ENCODE measurements around the gene CGB3.
A peak's percentile ranks its signal among the peaks of the same experiment; 100 is the strongest.
"Not testable (repeated sequence)": the region's sequence is repeated elsewhere in the genome, so short reads cannot be mapped to it uniquely, and the experiment has no call there.

Gene CGB3

GRCh38 chr19:49056101-49056901, 32.2 kb upstream of the CGB3 start:
- peak; percentile 13 for TF ChIP-seq CTCF (IDR thresholded peaks at IDR 0.05; ENCODE audit: insufficient read depth, missing control alignments)
- DNase-seq (ENCODE audit: insufficient read length, low spot score) (peak; percentile 98), FAIRE-seq (no peak)

GRCh38 chr19:49050376-49051033, 26.4 kb upstream of the CGB3 start:
- DNase-seq (ENCODE audit: insufficient read length, low spot score); FAIRE-seq: not testable (repeated sequence)

GRCh38 chr19:49049834-49050233, 25.7 kb upstream of the CGB3 start:
- not testable (repeated sequence) for DNase-seq (ENCODE audit: insufficient read length, low spot score); FAIRE-seq

GRCh38 chr19:49049011-49049410, 24.9 kb upstream of the CGB3 start, which contains the start of gene CGB8:
TSS of gene CGB8 (minus strand) at chr19:49049111. CDS start at chr19:49048739, 372 bp downstream.
- not testable (repeated sequence) for DNase-seq (ENCODE audit: insufficient read length, low spot score); FAIRE-seq

GRCh38 chr19:49043548-49043947, 19.4 kb upstream of the CGB3 start, which contains the start of gene CGB5:
TSS of gene CGB5 (plus strand) at chr19:49043848. CDS start at chr19:49044210, 362 bp downstream.
- DNase-seq (ENCODE audit: insufficient read length, low spot score); FAIRE-seq: not testable (repeated sequence)

GRCh38 chr19:49042666-49043065, 18.5 kb upstream of the CGB3 start:
- not testable (repeated sequence) for DNase-seq (ENCODE audit: insufficient read length, low spot score); FAIRE-seq

- no peak for TF ChIP-seq CTCF (IDR thresholded peaks at IDR 0.05; ENCODE audit: insufficient read depth, missing control alignments)
- FAIRE-seq = no peak
- no peak for DNase-seq (ENCODE audit: insufficient read length, low spot score)
Measured at GRCh38 chr19:49042177-49042576, 18.0 kb upstream of the CGB3 start.

- not testable (repeated sequence) for FAIRE-seq; DNase-seq (ENCODE audit: insufficient read length, low spot score)
Measured at GRCh38 chr19:49039736-49040135, 15.6 kb upstream of the CGB3 start.

- not testable (repeated sequence) for FAIRE-seq; DNase-seq (ENCODE audit: insufficient read length, low spot score)
Measured at GRCh38 chr19:49038557-49039276, 14.6 kb upstream of the CGB3 start.

GRCh38 chr19:49038111-49038510, 14.0 kb upstream of the CGB3 start:
- not testable (repeated sequence) for DNase-seq (ENCODE audit: insufficient read length, low spot score); FAIRE-seq

GRCh38 chr19:49036815-49037214, 12.7 kb upstream of the CGB3 start, which contains the start of gene CGB1:
TSS of gene CGB1 (minus strand) at chr19:49036895. CDS start at chr19:49036711, 184 bp downstream.
- peak; percentile 29 for TF ChIP-seq CTCF (IDR thresholded peaks at IDR 0.05; ENCODE audit: insufficient read depth, missing control alignments)
- DNase-seq (ENCODE audit: insufficient read length, low spot score); FAIRE-seq: not testable (repeated sequence)
